Suprapubic skin (tissue), 4 donors: ENCODE results near the gene FBXO22. TPM values are rescaled to one million over a fixed set of nuclear protein-coding genes. Genes with fewer than 3 reads are reported as not detected.

ENCODE experiments used
- DNase-seq, 2 donors: peaks; one replicate each; pipeline ENCODE4 v3.0.0-alpha.2; 2019; ENCODE audit warnings: low spot score in 2 of 2
- H3K27ac ChIP-seq: fragments of 200-600 bp; sonication (generic); one replicate; pipeline ENCODE4 v1.5.1; 2019
- H3K27me3 ChIP-seq: fragments of 200-600 bp; sonication (generic); one replicate; pipeline ENCODE4 v1.5.1; 2019
- H3K36me3 ChIP-seq: fragments of 200-600 bp; sonication (generic); one replicate; pipeline ENCODE4 v1.5.1; 2019
- H3K4me1 ChIP-seq: fragments of 200-600 bp; sonication (generic); one replicate; pipeline ENCODE4 v1.5.1; 2019
- H3K4me3 ChIP-seq: fragments of 200-600 bp; sonication (generic); one replicate; pipeline ENCODE4 v1.5.1; 2019; ENCODE audit warnings: mild to moderate bottlenecking
- H3K9me3 ChIP-seq: fragments of 200-600 bp; sonication (generic); one replicate; pipeline ENCODE4 v1.5.1; 2019
- CTCF ChIP-seq, 2 donors: fragments of 200-600 bp in 1 of 2; fragments of 450-650 bp in 1 of 2; sonication (generic) in 1 of 2; IDR thresholded peaks; one replicate each; pipeline ENCODE4 v1.5.1; 2016 to 2019; ENCODE audit warnings: antibody characterized with exemption in 2 of 2, mild to moderate bottlenecking in 1 of 2, moderate library complexity in 1 of 2
- EP300 ChIP-seq: sonication (generic); formaldehyde crosslinking; IDR thresholded peaks from one replicate; pipeline ENCODE4 v1.6.1; 2017; ENCODE audit warnings: antibody characterized with exemption
- POLR2A ChIP-seq, 2 donors: fragments of 450-650 bp; IDR thresholded peaks; one replicate each; pipeline ENCODE4 v1.6.1; 2017; ENCODE audit warnings: antibody characterized with exemption in 2 of 2, mild to moderate bottlenecking in 2 of 2, moderate library complexity in 2 of 2
- POLR2AphosphoS5 ChIP-seq, 3 donors: sonication (generic); formaldehyde crosslinking; IDR thresholded peaks; one replicate each; pipeline ENCODE4 v1.6.1; 2017; ENCODE audit warnings: antibody characterized with exemption in 3 of 3
- WGBS: methylation state at CpG from one replicate; pipeline ENCODE4 v1.1.5; 2018; 5-methylcytosine and 5-hydroxymethylcytosine counted together
- total RNA-seq, 4 donors: library from RNA; depleted of rRNA; stranded (reverse); fragments of >200 nt; gene quantifications; one replicate each; pipeline ENCODE4 v1.1.0, GENCODE V29; 2016

The FBXO22 gene
- total RNA-seq, 4 donors from 2014 or later = 17.2 to 33.4 (median 22.2) TPM

DNA sequence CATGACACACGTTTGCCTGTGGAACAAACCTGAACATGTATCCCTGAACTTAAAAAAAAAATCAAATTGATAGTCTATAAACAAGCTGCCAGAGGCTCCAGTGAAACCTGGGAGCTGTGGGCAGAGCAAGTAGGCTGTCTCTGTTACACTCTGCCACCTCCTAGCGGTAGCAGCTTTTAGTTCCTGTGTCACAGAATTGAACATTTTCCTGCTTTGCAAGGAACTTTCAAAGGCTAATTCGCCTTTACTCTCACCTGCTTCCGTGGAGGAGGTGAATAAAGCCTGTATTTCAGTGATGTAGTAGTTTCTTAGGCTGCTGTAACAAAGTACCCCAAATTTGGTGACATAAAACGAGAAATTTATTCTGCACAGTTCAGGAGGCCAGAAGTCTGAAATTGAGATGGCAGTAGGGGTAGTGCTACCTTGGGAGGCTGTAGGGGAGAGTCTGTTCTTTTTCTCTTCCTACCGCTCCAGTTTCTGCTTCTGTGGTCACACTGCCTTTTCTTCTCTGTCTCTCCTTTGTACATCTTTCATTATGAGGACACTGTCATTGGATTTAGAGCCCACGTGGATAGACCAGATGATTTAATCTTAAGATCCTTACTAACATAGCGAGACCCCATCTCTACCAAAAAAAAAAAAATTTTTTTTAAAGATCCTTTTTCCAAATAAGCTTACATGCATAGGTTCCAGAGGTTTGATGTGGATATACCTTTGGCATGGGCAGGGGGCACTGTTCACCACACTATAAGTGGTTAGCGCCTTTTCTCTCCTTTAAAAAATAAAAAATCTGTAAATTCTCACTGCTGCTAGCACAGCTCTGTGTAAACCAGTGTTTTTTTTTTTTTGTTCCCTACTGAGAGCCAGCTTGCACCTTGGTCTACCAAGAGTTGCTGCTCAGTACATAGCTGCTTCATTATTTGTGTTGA is 25.3 kb downstream of the FBXO22 start:
- peaks cover 32% of the 10 kb centered on the region for H3K36me3 ChIP-seq
- no peaks in the 10 kb centered on the region for H3K27me3 ChIP-seq
- WGBS = 76% methylated on average over 9 of the region's 9 CpGs
- H3K4me3 ChIP-seq = no peak overlapping the region
- no peaks in the 10 kb centered on the region for H3K4me1 ChIP-seq
- TF ChIP-seq CTCF (IDR thresholded peaks at IDR 0.05) (no peak), POLR2AphosphoS5 (IDR thresholded peaks at IDR 0.05) (no peak), POLR2A (IDR thresholded peaks at IDR 0.05) (no peak), EP300 (no peak)
- DNase-seq = no peak
- no peak overlapping the region for H3K27ac ChIP-seq
- H3K9me3 ChIP-seq = no peaks in the 10 kb centered on the region

DNA sequence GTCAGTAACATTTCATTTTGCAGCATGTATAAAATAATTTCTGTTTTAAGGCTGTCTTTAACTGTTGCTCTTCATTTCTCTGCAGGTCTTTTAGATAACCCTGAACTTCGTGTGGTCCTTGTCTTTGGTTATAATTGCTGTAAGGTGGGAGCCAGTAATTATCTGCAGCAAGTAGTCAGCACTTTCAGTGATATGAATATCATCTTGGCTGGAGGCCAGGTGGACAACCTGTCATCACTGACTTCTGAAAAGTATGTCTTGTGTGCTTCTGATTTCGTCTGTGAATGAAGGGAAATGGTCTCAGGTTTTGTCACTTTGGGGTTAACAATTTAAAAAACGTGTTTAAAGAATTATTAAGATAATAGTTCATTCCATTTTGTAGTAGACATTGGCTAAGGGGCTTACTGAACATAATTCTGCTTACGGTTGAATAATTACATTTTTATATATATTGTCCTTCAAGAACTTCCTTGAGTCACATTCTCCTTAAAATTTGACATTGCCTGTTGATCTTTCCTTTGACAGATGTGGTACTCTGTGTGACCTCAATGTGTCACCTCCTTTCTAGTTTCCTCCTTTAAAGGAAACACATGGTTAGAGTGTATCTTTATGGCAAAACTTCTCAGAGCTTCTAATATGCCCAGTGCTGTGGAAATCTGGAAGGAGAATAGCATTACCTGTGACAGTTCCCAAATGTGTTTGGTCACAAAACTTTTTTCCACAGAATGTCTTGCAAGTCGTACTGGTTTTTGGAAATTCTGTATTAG is 26.3 kb downstream of the FBXO22 start:
- H3K4me3 ChIP-seq = no peak overlapping the region
- H3K4me1 ChIP-seq = no peaks in the 10 kb centered on the region
- H3K27me3 ChIP-seq = no peaks in the 10 kb centered on the region
- no peak for TF ChIP-seq POLR2A (IDR thresholded peaks at IDR 0.05)
- TF ChIP-seq CTCF (IDR thresholded peaks at IDR 0.05) = no peak
- no peak for TF ChIP-seq POLR2AphosphoS5 (IDR thresholded peaks at IDR 0.05)
- no peak for TF ChIP-seq EP300
- no peak for DNase-seq
- peaks cover 42% of the 10 kb centered on the region for H3K36me3 ChIP-seq
- no peak overlapping the region for H3K27ac ChIP-seq
- H3K9me3 ChIP-seq = no peaks in the 10 kb centered on the region
- 71% methylated on average over 5 of the region's 5 CpGs for WGBS

GRCh38 chr15:75930866-75931265 is 27.2 kb downstream of the FBXO22 start:
- TF ChIP-seq EP300 (no peak), POLR2AphosphoS5 (IDR thresholded peaks at IDR 0.05) (no peak), POLR2A (IDR thresholded peaks at IDR 0.05) (no peak), CTCF (IDR thresholded peaks at IDR 0.05) (no peak)
- no peaks in the 10 kb centered on the region for H3K9me3 ChIP-seq
- 96% methylated on average over 2 of the region's 2 CpGs for WGBS
- peaks cover 49% of the 10 kb centered on the region for H3K36me3 ChIP-seq
- H3K4me1 ChIP-seq = no peaks in the 10 kb centered on the region
- no peaks in the 10 kb centered on the region for H3K27me3 ChIP-seq
- DNase-seq = no peak
- no peak overlapping the region for H3K27ac ChIP-seq
- H3K4me3 ChIP-seq = no peak overlapping the region

DNA sequence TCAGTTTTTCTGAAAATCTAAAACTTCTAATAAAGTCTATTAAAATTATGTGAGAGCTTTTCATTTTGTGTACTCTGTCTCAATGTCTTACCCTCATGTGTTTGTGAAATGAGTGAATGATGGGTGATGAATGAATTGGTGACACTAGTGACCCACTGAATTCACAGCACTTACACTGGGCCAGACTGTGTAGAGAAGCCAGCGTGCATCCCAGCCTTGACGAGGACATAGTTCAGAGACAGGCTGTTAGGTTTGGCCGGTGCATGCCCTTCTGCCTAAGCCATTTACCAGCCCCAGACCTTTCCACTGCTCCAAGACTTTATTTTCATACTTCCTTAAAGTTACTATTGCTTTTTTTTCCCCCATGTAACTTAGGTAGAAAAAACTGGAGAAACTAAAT is 38.8 kb downstream of the FBXO22 start:
- no peak for TF ChIP-seq EP300
- no peak for TF ChIP-seq CTCF (IDR thresholded peaks at IDR 0.05)
- no peak for TF ChIP-seq POLR2AphosphoS5 (IDR thresholded peaks at IDR 0.05)
- TF ChIP-seq POLR2A (IDR thresholded peaks at IDR 0.05) = no peak
- 62% methylated on average over 3 of the region's 3 CpGs for whole genome bisulfite sequencing
- peaks cover 5% of the 10 kb centered on the region for H3K27me3 ChIP-seq

GRCh38 chr15:75943246-75943645 is 39.6 kb downstream of the FBXO22 start:
- Histone ChIP-seq H3K9me3 (no peaks in the 10 kb centered on the region), H3K36me3 (no peaks in the 10 kb centered on the region), H3K4me3 (no peak overlapping the region), H3K27ac (no peak overlapping the region), H3K4me1 (peaks cover 5% of the 10 kb centered on the region), H3K27me3 (peaks cover 5% of the 10 kb centered on the region)
- 81% methylated on average over 5 of the region's 5 CpGs for WGBS
- DNase-seq = no peak
- no peak for TF ChIP-seq EP300
- no peak for TF ChIP-seq POLR2AphosphoS5 (IDR thresholded peaks at IDR 0.05)
- TF ChIP-seq POLR2A (IDR thresholded peaks at IDR 0.05) = no peak
- no peak for TF ChIP-seq CTCF (IDR thresholded peaks at IDR 0.05)

More for the DNA sequence above, 38.8 kb downstream of the FBXO22 start:
- Histone ChIP-seq H3K36me3 (no peaks in the 10 kb centered on the region), H3K4me3 (no peak overlapping the region), H3K27ac (no peak overlapping the region), H3K9me3 (no peaks in the 10 kb centered on the region), H3K4me1 (peaks cover 2% of the 10 kb centered on the region)
- no peak for DNase-seq
